Mesenchymal stem cell (in vitro differentiated cells and primary cell): ENCODE results near the gene KRT13.

ENCODE experiments used
- DNase-seq: peaks from one replicate; pipeline ENCODE4 v3.0.0-alpha.2; 2013
- H2AFZ ChIP-seq: one replicate; pipeline ENCODE4 v1.6.1; 2013; ENCODE audit warnings: low read depth, mild to moderate bottlenecking, control low read depth, inconsistent platforms, low read length, moderate library complexity
- H2AK5ac ChIP-seq: 2 replicates; pipeline ENCODE4 v1.6.1; 2013; ENCODE audit warnings: low read length, moderate library complexity, mild to moderate bottlenecking, inconsistent platforms; ENCODE audit not compliant: severe bottlenecking
- H2BK120ac ChIP-seq: one replicate; pipeline ENCODE4 v1.6.1; 2013; ENCODE audit warnings: low read depth, mild to moderate bottlenecking, inconsistent platforms, low read length, moderate library complexity
- H2BK12ac ChIP-seq, 2 experiments: one replicate each; pipeline ENCODE4 v1.6.1; 2013; ENCODE audit warnings: inconsistent platforms in 2 of 2, low read length in 2 of 2, mild to moderate bottlenecking in 2 of 2, moderate library complexity in 2 of 2, control low read depth in 1 of 2
- H2BK15ac ChIP-seq: one replicate; pipeline ENCODE4 v1.6.1; 2013; ENCODE audit warnings: mild to moderate bottlenecking, low read depth, inconsistent platforms; ENCODE audit not compliant: poor library complexity, severe bottlenecking
- H2BK5ac ChIP-seq: 2 replicates; pipeline ENCODE4 v1.6.1; 2013; ENCODE audit warnings: low read depth, mild to moderate bottlenecking, low read length, control low read depth, inconsistent platforms; ENCODE audit not compliant: poor library complexity, severe bottlenecking
- H3K14ac ChIP-seq, 2 experiments: one replicate each; pipeline ENCODE4 v1.6.1; 2013; ENCODE audit warnings: inconsistent platforms in 2 of 2, low read length in 2 of 2, control low read depth in 1 of 2, mild to moderate bottlenecking in 1 of 2, moderate library complexity in 1 of 2
- H3K18ac ChIP-seq, 2 experiments: one replicate each; pipeline ENCODE4 v1.6.1; 2013; ENCODE audit warnings: inconsistent platforms in 2 of 2, low read length in 2 of 2, control low read depth in 1 of 2, low read depth in 1 of 2, mild to moderate bottlenecking in 1 of 2
- H3K23ac ChIP-seq, 2 experiments: one replicate each; pipeline ENCODE4 v1.6.1; 2013; ENCODE audit warnings: inconsistent platforms in 2 of 2, low read length in 2 of 2, mild to moderate bottlenecking in 2 of 2, moderate library complexity in 2 of 2, control low read depth in 1 of 2
- H3K27ac ChIP-seq: 2 replicates; pipeline ENCODE4 v1.5.1; 2013; ENCODE audit warnings: mild to moderate bottlenecking, moderate library complexity, low read length, control low read depth, inconsistent platforms; ENCODE audit not compliant: poor library complexity, severe bottlenecking
- H3K27me3 ChIP-seq, 2 experiments: 2 replicates each; pipeline versions ENCODE4 v1.6.1 to v1.7.0; 2013; ENCODE audit warnings: low read length in 2 of 2, mild to moderate bottlenecking in 2 of 2, moderate library complexity in 2 of 2, control low read depth in 1 of 2, inconsistent platforms in 1 of 2; ENCODE audit not compliant: control insufficient read depth in 1 of 2, insufficient read depth in 1 of 2
- H3K36me3 ChIP-seq, 2 experiments: 2 replicates each; pipeline versions ENCODE4 v1.6.1 to v1.7.0; 2013; ENCODE audit warnings: low read length in 2 of 2, control low read depth in 1 of 2, inconsistent platforms in 1 of 2, low read depth in 1 of 2, mild to moderate bottlenecking in 1 of 2; ENCODE audit not compliant: insufficient read depth in 2 of 2, control insufficient read depth in 1 of 2
- H3K4ac ChIP-seq, 2 experiments: one replicate each; pipeline ENCODE4 v1.6.1; 2013; ENCODE audit warnings: inconsistent platforms in 2 of 2, low read length in 2 of 2, mild to moderate bottlenecking in 2 of 2, moderate library complexity in 2 of 2, control low read depth in 1 of 2, low read depth in 1 of 2
- H3K4me1 ChIP-seq: 2 replicates; pipeline ENCODE4 v1.6.1; 2013; ENCODE audit warnings: low read depth, low read length, control low read depth; ENCODE audit not compliant: control insufficient read depth, insufficient read depth
- H3K4me2 ChIP-seq: 2 replicates; pipeline ENCODE4 v1.6.1; 2013; ENCODE audit warnings: low read length, mild to moderate bottlenecking, inconsistent platforms; ENCODE audit not compliant: poor library complexity, severe bottlenecking
- H3K4me3 ChIP-seq, 2 experiments: 2 replicates each; pipeline versions ENCODE4 v1.5.1 to v1.7.0; 2013; ENCODE audit warnings: low read length in 2 of 2, mild to moderate bottlenecking in 2 of 2, control low read depth in 1 of 2, low read depth in 1 of 2; ENCODE audit not compliant: insufficient read depth in 1 of 2
- H3K79me1 ChIP-seq: replicated peaks from 2 replicates; pipeline ENCODE4 v1.6.1; 2013; ENCODE audit warnings: mild to moderate bottlenecking, control low read depth, low read length, inconsistent platforms; ENCODE audit not compliant: poor library complexity, severe bottlenecking
- H3K9ac ChIP-seq: 2 replicates; pipeline ENCODE4 v1.7.0; 2013; ENCODE audit warnings: mild to moderate bottlenecking, low read length, moderate library complexity
- H3K9me3 ChIP-seq: 2 replicates; pipeline ENCODE4 v1.7.0; 2013; ENCODE audit warnings: mild to moderate bottlenecking, low read length; ENCODE audit not compliant: control insufficient read depth
- H4K8ac ChIP-seq: one replicate; pipeline ENCODE4 v1.6.1; 2013; ENCODE audit warnings: inconsistent platforms, mild to moderate bottlenecking, low read length, moderate library complexity
- H4K91ac ChIP-seq: one replicate; pipeline ENCODE4 v1.6.1; 2013; ENCODE audit warnings: mild to moderate bottlenecking, low read length, inconsistent platforms
- WGBS: methylation state at CpG from one replicate; pipeline ENCODE4 v1.1.7; 2013; ENCODE audit warnings: mixed read lengths; 5-methylcytosine and 5-hydroxymethylcytosine counted together

KRT13 gene

DNA sequence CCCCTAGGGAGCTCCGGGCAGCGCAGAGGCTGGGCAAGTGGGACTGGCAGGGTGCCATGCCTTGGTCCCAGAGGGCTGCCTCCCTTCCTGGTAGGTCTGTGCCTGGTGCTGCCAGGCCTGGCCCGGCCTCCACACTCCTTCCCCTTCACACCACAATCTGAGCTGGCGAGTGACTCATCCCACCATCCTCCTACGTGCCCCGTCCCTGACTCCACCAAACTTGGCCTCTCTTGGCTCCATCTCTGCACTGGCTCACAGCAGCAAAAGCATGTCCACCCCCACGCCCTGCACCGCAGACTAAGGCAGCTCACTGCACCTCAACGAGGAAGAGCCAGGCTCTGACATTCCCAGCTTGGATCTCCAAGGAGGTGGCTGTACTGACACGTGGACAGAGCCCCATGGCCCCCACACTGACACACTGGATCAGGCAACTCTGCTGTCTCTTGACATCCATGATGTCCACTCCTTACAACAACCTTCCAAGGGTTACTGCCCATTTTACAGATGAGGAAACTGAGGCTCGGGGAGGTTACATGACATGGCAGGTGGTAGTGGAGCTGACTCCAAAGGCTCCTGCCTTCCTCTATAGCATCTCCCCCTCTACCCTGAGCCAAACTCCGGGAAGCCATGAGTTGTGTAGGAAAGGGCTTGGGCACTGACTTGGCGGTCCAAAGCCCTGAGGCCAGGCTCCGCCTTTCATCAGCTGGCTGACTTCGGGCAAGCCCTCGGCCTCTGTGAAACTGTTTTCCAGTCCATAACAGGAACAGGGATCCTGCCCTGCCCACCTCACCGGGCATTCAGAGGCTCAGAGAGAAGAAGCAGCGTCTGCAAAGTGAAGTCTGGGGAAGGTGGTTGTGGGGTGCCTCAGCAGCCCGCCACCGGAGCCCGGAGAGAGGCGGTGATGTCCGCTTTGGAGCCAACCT is 42.8 kb upstream of the KRT13 start:
- H3K79me1 ChIP-seq: no peaks in the 10 kb centered on the region
- peak overlapping the region; percentile 7 for H3K4me2 ChIP-seq
- peak overlapping the region; percentile 95 for H3K18ac ChIP-seq
- peak overlapping the region; percentile 62 for H4K8ac ChIP-seq
- H3K14ac ChIP-seq: peak overlapping the region in 1 of 2 experiments; percentile 56
- DNase-seq: peak; percentile 94
- peak overlapping the region; percentile 93 for H2BK15ac ChIP-seq
- H3K9me3 ChIP-seq: peaks cover 9% of the 10 kb centered on the region
- no peaks in the 10 kb centered on the region for H3K36me3 ChIP-seq
- no peaks in the 10 kb centered on the region for H3K27me3 ChIP-seq
- H4K91ac ChIP-seq: peak overlapping the region; percentile 89
- peak overlapping the region in 1 of 2 experiments; percentile 1 for H3K4me3 ChIP-seq
- WGBS: 43% methylated on average over 23 of the region's 23 CpGs
- H2BK120ac ChIP-seq: peak overlapping the region; percentile 97
- H2AK5ac ChIP-seq: peak overlapping the region; percentile 85
- peak overlapping the region; percentile 85 for H3K27ac ChIP-seq
- peak overlapping the region; percentile 95 to 98 for H2BK12ac ChIP-seq
- H3K4me1 ChIP-seq: peaks cover 40% of the 10 kb centered on the region
- H3K9ac ChIP-seq: peak overlapping the region; percentile 79
- peak overlapping the region; percentile 93 to 96 for H3K4ac ChIP-seq
- H2AFZ ChIP-seq: peak overlapping the region; percentile 74
- no peak overlapping the region for H3K23ac ChIP-seq
- H2BK5ac ChIP-seq: peak overlapping the region; percentile 91

DNA sequence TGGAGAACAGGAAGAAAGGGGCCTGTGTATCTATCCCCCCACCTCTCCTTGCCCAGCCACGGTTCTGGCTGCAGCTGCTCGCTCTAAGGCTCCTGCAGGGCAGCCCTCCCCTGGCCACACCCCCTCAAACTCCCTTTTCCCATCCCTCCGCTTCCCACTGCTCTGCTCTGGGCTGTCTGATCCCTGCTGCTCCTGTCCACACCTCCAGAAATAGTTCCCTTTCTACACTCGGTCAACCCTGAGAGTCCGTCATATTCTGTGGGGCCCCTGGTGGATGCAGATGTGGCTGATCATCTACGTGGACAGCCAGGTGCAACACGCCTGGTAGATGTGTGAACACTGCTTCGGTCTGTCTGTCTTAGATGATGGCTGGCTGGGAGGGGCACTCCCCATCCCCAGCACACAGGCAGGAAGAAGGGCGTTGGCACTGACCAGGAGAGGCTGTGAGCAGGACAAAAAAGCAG is 42.0 kb upstream of the KRT13 start:
- H3K4me3 ChIP-seq: no peak overlapping the region
- H2AFZ ChIP-seq: no peak overlapping the region
- H3K14ac ChIP-seq: peak overlapping the region in 1 of 2 experiments; percentile 22
- peak overlapping the region; percentile 93 for H2BK15ac ChIP-seq
- H2BK5ac ChIP-seq: peak overlapping the region; percentile 53
- H3K27ac ChIP-seq: peak overlapping the region; percentile 85
- H3K79me1 ChIP-seq: no peaks in the 10 kb centered on the region
- no peak overlapping the region for H3K23ac ChIP-seq
- DNase-seq: no peak
- H2AK5ac ChIP-seq: peak overlapping the region; percentile 18
- peaks cover 40% of the 10 kb centered on the region for H3K4me1 ChIP-seq
- 70% methylated on average over 9 of the region's 9 CpGs for WGBS
- peak overlapping the region; percentile 30 for H3K9ac ChIP-seq
- H3K9me3 ChIP-seq: peaks cover 9% of the 10 kb centered on the region
- H4K91ac ChIP-seq: peak overlapping the region; percentile 89
- no peaks in the 10 kb centered on the region for H3K27me3 ChIP-seq
- no peak overlapping the region for H2BK120ac ChIP-seq
- H3K18ac ChIP-seq: peak overlapping the region; percentile 52 to 95
- H3K4ac ChIP-seq: peak overlapping the region; percentile 62 to 67
- no peaks in the 10 kb centered on the region for H3K36me3 ChIP-seq
- H3K4me2 ChIP-seq: no peak overlapping the region
- peak overlapping the region; percentile 62 for H4K8ac ChIP-seq
- peak overlapping the region; percentile 95 to 98 for H2BK12ac ChIP-seq

DNA sequence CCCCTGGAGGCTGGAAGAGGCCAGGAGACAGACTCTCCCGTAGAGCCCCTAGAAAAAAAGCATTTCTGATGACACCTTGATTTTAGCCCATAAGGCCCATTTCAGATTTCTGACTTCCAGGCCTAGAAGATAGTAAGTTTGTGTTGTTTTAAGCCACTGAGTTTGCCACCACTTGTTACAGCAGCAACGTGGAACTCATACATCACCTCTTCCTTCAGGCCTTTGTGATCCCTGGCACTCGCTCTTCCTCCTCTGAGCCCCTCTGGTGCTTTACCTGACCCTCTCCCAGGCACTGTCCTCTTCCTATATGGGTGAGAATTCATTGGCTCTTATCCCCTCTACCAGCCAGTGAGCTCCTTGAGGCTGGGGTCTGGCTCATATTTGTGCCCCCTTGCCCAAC is 41.4 kb upstream of the KRT13 start:
- H3K23ac ChIP-seq: no peak overlapping the region
- no peak overlapping the region for H3K4me3 ChIP-seq
- no peak overlapping the region for H2BK5ac ChIP-seq
- H3K36me3 ChIP-seq: no peaks in the 10 kb centered on the region
- H3K9ac ChIP-seq: no peak overlapping the region
- no peak for DNase-seq
- no peak overlapping the region for H4K8ac ChIP-seq
- 99% methylated on average over 2 of the region's 3 CpGs for WGBS
- no peak overlapping the region for H2BK120ac ChIP-seq
- no peak overlapping the region for H3K4me2 ChIP-seq
- H4K91ac ChIP-seq: peak overlapping the region; percentile 37
- peaks cover 40% of the 10 kb centered on the region for H3K4me1 ChIP-seq
- peak overlapping the region; percentile 61 for H2AK5ac ChIP-seq
- H2AFZ ChIP-seq: no peak overlapping the region
- H3K18ac ChIP-seq: peak overlapping the region; percentile 18 to 52
- H3K4ac ChIP-seq: peak overlapping the region in 1 of 2 experiments; percentile 62
- peak overlapping the region; percentile 95 to 98 for H2BK12ac ChIP-seq
- H2BK15ac ChIP-seq: peak overlapping the region; percentile 66
- peak overlapping the region; percentile 85 for H3K27ac ChIP-seq
- H3K27me3 ChIP-seq: no peaks in the 10 kb centered on the region
- no peak overlapping the region for H3K14ac ChIP-seq
- peaks cover 9% of the 10 kb centered on the region for H3K9me3 ChIP-seq
- no peaks in the 10 kb centered on the region for H3K79me1 ChIP-seq

GRCh38 chr17:41545829-41546410 is 40.5 kb upstream of the KRT13 start:
- peak overlapping the region; percentile 58 for H2AK5ac ChIP-seq
- no peak overlapping the region for H3K23ac ChIP-seq
- H3K27ac ChIP-seq: no peak overlapping the region
- H3K4me2 ChIP-seq: no peak overlapping the region
- H2BK12ac ChIP-seq: peak overlapping the region; percentile 41 to 69
- H3K79me1 ChIP-seq: no peaks in the 10 kb centered on the region
- 85% methylated on average over 13 of the region's 13 CpGs for whole genome bisulfite sequencing
- no peak for DNase-seq
- H3K4me1 ChIP-seq: peaks cover 39% of the 10 kb centered on the region
- no peak overlapping the region for H2AFZ ChIP-seq
- H3K36me3 ChIP-seq: no peaks in the 10 kb centered on the region
- H3K4me3 ChIP-seq: no peak overlapping the region
- H2BK120ac ChIP-seq: no peak overlapping the region
- H3K9ac ChIP-seq: no peak overlapping the region
- H2BK15ac ChIP-seq: peak overlapping the region; percentile 44
- peak overlapping the region; percentile 24 for H3K4ac ChIP-seq
- peak overlapping the region; percentile 64 for H4K91ac ChIP-seq
- no peak overlapping the region for H3K14ac ChIP-seq
- peak overlapping the region; percentile 34 to 64 for H3K18ac ChIP-seq
- no peaks in the 10 kb centered on the region for H3K27me3 ChIP-seq
- no peak overlapping the region for H2BK5ac ChIP-seq
- H4K8ac ChIP-seq: no peak overlapping the region
- H3K9me3 ChIP-seq: peaks cover 9% of the 10 kb centered on the region
